ENCODE data around the gene SEMA3B.

DNA sequence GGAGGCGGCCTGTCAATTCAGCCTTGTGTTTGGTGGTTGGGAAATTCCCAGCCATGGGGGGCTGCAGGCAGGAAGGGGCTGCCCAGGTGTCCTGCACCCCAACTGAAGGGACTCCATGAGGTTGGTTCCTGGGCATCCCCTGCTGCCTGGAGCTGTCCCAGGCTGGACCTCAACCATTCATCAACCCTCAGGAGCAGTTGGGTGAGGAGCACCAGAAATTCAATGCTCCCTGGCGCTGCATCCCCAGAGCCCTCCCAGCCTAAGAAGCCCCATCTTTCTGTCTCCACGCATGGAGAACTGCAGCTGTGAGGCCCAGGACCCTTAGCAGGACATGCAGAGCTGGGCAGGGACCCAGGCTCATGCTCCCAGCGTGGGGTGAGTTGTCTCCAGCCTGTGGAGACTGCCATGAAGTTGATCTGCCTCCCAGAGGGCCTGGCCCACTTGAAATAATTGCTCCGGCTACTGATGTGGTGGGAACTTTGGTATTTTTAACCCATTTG lies 8.0 kb upstream of the SEMA3B start:
- TF ChIP-seq, protein P1, sequence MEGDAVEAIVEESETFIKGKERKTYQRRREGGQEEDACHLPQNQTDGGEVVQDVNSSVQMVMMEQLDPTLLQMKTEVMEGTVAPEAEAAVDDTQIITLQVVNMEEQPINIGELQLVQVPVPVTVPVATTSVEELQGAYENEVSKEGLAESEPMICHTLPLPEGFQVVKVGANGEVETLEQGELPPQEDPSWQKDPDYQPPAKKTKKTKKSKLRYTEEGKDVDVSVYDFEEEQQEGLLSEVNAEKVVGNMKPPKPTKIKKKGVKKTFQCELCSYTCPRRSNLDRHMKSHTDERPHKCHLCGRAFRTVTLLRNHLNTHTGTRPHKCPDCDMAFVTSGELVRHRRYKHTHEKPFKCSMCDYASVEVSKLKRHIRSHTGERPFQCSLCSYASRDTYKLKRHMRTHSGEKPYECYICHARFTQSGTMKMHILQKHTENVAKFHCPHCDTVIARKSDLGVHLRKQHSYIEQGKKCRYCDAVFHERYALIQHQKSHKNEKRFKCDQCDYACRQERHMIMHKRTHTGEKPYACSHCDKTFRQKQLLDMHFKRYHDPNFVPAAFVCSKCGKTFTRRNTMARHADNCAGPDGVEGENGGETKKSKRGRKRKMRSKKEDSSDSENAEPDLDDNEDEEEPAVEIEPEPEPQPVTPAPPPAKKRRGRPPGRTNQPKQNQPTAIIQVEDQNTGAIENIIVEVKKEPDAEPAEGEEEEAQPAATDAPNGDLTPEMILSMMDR (IDR thresholded peaks at IDR 0.05): no peak
- no peak for TF ChIP-seq POLR2A (IDR thresholded peaks at IDR 0.05)
